Fibroblast of skin of back (primary cell): ENCODE data around the gene ELOVL6.

ENCODE experiments used
- DNase-seq: peaks from one replicate; pipeline ENCODE4 v3.0.0-alpha.2; 2013

The ELOVL6 gene

DNA sequence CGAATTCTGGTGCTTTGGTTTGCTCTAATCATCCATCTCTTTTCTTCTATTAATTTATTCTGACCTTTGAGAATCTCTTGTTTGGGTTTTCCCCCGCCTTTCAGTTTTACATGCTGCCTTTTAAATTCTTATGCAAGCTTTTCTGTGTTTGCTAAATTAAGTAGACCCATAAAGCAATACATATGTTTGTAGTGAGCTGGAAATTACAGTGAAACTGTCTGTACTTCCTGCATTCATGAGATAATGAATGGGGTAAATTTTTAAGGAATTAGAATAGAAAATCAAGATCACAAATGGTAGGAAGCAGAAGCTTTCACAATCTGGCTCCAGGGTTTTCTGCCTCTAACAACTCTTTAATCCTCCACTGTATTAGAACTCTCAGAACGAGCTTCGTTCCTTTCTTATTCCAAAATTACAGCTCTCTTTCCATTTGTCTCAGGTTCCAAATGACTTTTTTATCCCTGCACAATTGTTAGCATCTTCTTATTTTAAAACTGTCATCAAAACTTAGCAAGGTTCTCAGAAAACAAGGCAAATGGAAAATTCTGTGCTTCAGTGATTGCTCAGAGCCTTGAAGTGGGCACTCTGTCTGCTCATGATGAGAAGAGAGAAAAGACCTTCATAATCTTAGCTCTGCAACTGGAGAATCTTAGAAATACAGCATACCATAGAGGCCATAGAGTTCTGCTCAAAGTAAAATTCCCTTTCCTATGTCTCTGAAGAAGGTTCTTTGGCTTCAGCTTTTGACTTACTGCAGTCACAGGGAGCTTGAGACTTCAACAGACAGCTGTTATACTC, 177.6 kb downstream of the ELOVL6 start:
- DNase-seq: no peak

DNA sequence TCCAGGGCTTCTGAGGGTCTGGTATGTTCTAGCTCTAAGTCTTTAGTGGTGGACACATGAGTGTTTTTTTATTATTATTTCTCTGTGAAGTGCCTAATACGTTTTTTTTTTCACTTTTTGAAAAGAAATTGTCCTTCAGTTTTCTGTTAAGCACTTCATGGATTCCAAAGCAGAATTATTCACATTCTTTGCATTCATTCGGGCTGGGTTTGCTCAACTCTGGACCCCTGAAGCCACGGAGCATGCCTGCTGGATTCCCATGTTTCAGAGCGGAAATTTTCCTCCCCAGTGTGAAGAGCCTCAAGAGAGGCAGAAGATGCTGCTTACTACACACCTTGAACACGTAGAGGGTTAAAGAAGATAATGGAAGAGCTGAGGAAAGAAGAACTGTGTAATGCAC, 178.3 kb downstream of the ELOVL6 start:
- DNase-seq: peak; percentile 67

DNA sequence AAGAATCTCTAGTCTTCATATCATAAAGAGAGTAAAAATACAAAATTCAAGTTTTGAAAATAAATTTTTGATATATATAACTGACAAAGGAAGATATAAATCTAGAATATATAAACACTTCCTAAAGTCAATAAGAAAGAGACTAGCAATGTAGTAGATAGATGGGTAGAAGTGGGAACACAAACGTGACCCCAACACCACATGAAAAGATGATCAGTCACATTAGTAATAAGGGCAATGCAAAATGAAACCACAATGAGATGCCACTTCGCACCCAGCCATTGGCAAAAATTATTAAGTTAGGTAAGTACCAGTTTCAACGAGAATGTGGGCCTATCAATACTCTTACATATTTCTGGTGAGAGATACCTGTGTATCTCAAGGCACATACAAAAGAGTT, 179.3 kb downstream of the ELOVL6 start:
- DNase-seq: no peak

DNA sequence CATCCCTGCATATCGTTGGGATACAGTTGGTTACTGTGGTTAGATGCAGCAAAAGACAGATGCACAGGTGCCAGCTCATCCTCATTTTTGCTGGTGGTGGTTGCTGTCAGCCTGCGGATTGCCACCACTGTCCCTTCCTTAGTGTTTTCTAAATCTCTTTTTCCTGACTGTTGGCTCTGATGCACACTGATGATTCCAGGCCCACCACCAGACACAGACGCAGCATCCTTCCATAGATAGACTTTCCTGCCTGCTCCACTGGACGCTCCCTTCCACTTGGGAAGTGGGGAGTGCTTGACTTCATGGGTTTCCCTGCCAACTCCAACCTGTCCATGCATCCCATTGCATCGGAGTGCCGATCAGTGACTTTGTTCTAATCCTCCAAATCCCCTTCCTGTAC, 184.2 kb downstream of the ELOVL6 start:
- no peak for DNase-seq

DNA sequence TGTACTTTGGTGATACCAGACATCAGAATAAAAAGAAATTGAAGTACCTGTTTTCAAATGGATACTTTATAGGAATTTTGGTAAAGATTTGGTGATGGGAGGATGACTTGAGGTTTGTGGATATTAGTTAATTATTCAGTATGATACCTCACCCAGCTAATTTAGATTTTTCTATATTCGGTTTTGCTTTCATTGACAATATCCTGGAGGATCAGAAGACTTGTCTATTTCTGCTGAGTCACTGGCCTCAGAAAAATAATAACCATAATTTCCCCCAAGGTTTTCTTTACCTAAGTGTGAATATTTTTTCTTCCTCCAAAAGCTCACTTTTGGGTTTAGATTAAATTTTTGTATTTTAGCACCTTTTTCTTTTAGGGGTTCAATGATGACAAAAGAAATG, 185.5 kb downstream of the ELOVL6 start:
- no peak for DNase-seq

DNA sequence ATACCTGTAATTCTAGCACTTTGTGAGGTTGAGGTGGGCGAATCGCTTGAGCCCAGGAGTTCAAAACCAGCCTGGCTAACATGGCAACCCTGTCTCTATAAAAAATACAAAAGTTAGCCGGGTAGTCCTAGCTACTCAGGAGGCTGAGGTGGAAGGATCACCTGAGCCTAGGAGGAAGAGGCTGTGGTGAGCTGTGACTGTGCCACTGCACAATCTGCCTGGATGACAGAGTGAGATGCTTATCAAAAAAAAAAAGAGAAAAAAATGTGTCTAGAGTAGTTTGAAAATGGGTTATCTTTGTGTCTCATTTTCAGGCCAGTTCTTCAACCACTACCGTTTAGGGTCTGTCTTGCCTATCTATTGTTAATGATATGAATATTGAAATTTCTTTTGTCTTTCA, 187.6 kb downstream of the ELOVL6 start:
- DNase-seq: no peak

DNA sequence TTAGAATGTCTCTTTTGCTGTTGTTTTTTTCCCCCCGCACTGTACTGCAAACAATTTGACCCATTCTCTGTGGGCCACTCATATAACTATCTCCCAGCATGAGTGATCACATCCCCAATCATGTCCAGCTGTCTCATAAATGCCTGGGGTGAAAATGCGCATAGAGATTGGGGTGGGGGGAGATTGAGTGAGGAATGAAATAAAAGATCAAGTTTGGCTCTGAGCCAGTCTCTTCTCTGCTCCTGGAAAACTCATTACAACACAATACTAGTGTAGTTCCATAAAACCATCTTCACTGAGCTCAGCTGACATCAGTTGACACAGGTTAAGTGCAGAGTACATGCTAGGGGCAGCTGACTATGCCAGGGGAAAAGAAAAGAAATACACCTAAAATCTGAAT, 188.9 kb downstream of the ELOVL6 start:
- no peak for DNase-seq

DNA sequence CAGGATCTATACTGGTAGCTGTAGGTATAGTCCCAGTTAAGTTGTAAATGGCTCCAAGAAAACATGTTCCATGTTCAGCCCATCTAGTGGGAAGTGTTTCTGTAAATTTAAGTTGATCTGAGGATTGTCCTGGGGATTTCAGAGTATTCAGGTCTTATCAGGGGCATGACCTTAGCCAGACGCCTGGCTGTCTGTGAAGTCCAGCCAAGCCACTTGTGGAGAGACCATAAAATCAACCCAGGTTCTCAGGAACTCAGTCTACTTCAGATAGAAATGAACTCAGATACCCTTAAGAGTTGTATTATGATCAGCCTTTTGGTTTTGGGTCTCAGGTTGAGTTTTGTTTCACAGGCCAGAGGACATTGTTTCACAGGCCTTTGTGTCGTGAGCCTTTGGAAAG, 189.9 kb downstream of the ELOVL6 start:
- DNase-seq: no peak

DNA sequence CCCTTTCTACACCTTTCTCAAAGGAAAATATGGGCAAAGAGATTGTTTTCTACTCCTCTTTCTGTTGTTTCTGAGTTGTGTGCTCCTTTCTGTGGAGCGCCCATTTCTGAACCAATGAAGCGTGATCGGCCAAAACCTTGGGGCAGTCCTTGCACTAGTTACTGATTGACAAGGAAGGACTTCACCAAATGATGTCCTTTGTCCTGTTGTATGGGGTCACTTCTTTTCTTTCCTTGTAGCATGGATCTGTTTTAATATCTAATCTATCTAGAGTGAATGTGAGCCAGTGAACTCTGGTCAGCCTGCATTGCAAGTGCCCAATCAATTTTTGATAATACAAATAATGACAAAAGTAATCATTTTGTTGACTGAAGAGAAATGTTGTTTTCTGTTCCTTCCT, 191.2 kb downstream of the ELOVL6 start:
- no peak for DNase-seq

DNA sequence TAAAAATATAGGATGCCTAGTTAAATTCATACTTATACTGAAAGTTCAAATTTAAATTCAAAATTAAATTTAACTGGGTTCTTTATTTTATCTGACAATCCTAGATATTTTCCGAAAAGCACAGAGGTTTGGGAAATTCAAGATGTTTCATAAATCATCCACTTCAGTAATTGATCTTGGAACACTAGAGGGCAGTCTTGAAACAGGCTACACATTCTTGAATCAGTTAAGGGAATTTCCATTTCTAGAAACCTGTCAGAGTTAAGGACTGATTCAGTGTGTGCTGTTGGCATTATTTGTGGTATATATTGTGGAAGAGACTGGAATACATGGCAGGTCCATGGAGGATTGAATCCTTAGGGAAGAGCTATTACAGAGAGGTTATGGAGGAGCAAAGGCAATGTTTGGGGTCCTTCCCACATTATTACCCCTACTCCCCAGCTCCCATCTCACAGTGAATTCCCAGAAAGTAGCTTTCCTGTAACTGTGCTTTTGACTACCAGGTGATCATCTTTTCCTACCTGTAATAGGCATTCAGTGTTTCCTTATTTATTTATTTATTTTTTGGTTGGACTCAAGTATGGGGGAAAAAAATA, 192.9 kb downstream of the ELOVL6 start:
- DNase-seq: peak; percentile 70

DNA sequence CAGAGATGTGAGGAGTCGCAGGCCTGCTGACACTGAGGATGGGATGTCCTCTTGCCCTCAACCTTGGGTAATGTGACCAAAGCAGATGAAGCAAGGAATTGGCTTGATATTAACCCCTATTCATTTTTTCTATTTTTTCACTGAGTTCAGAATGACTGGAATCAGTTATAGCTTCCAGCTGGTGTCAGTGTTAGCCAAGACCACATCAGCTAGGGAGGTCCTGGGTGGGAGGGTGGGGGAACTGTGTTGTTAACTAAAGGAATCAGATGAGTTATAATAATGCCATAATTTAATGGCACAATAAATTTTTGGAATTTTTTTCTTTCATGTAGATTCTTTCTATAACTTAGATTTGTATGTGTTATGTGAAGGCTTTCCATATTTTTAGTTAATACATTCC, 193.9 kb downstream of the ELOVL6 start:
- no peak for DNase-seq

DNA sequence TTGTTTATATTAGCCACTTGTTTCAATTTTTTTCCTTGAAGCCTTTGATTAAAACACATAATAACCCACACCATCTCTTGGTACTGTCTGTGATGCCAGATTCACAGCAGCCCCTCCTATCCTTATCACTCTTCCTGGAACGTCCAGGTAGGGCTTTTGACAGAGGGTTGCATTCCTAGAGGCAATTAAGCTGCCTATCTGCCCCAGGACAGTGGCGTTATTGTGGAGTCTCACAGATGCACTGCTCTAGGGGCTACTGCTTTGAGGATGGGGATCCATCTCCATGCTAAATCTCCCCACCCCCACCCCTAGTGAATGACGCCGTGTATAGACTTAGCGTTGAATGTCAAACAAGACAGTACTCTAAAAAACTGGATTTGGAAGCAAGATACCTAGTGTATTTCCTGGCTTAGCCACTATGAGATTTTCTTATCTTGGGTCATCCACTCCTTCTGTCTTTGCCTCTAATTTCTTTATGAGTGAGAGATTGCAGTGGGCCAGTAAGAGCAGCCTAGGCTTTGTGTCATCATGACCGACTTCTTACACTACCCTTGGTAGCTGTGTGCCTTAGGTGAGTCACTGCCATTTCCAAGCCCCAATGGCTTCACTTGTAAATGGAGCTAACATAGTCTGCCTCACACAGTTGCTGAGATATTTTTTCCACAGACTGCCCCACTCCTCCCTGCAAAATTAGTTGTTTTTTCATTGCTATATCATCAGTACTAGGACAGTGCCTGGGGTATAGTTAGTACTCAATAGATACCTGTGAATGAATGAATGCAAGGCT, 194.8 kb downstream of the ELOVL6 start:
- DNase-seq: no peak

DNA sequence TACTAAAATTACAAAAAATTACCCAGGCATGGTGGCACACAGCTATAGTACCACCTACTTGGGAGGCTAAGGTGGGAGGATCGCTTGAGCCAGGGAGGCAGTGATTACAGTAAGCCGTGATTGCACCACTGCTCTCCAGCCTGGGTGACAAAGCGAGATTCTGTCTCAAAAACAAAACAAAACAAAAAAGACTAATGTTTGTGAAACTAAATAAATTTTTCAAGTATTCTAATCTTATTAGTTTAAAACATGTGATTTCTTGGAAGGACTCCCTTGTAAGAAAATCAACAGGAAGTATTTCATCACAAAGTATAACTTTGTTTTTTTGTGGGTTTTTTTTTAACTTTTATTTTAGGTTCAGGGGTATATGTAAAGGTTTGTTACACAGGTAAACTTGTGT, 196.1 kb downstream of the ELOVL6 start:
- DNase-seq: no peak

DNA sequence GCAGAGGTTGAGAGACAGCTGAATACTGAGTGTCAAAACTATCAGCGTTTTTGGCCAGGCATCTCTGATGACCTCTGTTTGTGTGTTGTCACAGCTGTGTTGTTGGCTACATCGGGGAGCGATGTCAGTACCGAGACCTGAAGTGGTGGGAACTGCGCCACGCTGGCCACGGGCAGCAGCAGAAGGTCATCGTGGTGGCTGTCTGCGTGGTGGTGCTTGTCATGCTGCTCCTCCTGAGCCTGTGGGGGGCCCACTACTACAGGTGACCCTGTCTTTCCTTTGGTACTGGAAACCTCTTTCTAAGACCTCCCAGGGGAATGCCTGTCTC, 198.9 kb downstream of the ELOVL6 start:
- no peak for DNase-seq

DNA sequence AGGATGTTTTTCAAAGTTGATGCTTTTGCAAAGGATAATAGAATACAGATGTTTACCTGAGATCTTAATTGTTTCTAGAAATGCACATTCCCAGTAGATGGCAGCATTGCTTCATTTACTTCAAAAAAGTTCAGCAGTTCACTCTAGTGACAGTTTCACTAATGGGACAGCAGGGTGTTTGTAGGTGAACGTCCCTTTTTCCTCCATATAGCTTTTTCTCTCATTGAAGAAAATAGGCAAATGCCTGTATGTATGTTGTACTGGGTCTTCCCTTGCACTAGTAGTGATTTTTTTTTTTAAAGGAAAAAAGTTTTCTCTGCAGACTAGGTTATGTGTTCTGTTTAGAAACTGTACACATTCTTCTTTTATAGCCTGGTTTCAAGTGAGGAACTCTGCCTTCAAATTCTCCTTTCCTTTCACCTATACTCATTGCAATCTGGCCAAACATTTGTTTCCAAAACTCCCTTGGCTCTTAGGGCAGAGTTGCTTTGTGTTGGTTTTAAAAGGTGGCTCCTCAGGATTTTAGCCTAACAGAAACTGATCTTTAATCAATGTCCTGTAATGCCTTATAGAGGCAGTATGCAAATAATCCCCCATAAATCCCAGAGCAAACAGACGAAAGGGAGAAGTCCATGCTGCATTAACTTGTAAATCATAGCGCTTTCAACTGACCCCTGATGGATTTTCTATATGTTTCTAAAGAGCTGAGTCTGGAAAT, 199.4 kb downstream of the ELOVL6 start:
- peak; percentile 63 for DNase-seq

DNA sequence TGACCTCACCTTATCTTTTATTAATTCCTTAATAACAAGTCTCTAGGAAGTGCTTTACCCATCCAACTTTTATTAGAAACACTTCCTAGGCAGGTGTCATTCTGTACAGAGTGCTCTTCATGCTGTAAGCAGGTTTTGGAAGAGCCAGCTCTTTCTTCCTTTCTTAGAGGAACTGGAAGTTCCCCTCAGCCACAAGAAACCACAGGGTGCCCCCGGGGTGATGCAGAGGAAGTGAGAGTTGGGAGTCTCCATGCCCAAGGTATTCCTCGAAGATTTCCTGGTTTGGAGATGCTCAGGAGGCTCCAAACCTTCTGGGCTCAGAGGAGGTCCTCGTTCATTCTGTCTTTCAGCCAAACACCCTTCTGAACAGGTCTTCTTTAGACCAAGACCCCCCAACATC, 201.9 kb downstream of the ELOVL6 start:
- DNase-seq: no peak
